Activated T-helper 1 cell treated with anti-CD3 and anti-CD28 coated beads, Interleukin-2, amount 50 U/mL, for 16 hours (primary cell): ENCODE results near the gene GRIK4.
"Not testable (repeated sequence)": the region's sequence is repeated elsewhere in the genome, so short reads cannot be mapped to it uniquely, and the experiment has no call there.

Experiments
- DNase-seq, 2 donors: peaks; one replicate each; pipeline ENCODE4 v3.0.0-alpha.2; 2020; ENCODE audit warnings: low read depth in 1 of 2, low spot score in 1 of 2

The GRIK4 gene

GRCh38 chr11:121024989-121025388 is 513.4 kb downstream of the GRIK4 start:
- no peak for DNase-seq

- no peak for DNase-seq
Measured at GRCh38 chr11:121029153-121029552, 517.6 kb downstream of the GRIK4 start.

- no peak for DNase-seq
Measured at GRCh38 chr11:121029813-121030445, 518.4 kb downstream of the GRIK4 start.

- no peak for DNase-seq
Measured at GRCh38 chr11:121031167-121031566, 519.6 kb downstream of the GRIK4 start.

DNA sequence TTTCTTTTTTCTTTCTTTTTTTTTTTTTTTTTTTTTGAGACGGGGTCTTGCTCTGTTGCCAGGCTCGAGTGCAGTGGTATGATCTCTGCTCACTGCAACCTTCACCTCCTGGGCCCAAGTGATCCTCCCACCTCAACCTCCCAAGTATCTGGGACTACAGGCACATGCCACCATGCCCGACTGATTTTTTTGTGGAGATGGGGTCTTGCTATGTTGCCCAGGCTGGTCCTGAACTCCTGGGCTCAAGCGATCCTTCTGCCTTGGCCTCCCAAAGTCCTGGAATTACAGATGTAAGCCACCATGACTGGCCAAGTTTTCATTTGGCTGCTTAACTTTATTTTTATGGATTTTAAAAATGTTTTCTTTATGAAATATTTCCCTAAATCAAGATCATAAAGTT is 520.1 kb downstream of the GRIK4 start:
- not testable (repeated sequence) for DNase-seq

DNA sequence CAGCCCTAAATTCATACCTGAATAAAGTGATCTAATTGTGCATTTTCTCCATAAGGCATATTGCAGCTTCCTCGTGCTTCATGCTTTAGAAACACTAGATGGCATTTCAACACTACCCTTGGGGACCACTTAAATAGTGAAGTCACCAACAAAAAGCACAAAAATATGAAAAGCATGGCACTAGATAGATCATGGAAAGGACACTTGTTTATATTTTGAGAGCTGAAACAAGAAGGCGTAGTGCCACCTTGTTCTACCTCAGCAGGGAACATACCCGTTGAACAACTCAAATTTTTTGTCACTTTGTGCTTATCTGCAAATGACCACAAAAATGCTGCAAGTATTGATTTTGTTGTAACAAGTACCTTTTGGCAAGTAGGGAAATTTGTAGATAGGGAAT is 521.0 kb downstream of the GRIK4 start:
- DNase-seq, result no peak

- DNase-seq, result no peak
Measured at GRCh38 chr11:121033635-121034034, 522.1 kb downstream of the GRIK4 start.

DNA sequence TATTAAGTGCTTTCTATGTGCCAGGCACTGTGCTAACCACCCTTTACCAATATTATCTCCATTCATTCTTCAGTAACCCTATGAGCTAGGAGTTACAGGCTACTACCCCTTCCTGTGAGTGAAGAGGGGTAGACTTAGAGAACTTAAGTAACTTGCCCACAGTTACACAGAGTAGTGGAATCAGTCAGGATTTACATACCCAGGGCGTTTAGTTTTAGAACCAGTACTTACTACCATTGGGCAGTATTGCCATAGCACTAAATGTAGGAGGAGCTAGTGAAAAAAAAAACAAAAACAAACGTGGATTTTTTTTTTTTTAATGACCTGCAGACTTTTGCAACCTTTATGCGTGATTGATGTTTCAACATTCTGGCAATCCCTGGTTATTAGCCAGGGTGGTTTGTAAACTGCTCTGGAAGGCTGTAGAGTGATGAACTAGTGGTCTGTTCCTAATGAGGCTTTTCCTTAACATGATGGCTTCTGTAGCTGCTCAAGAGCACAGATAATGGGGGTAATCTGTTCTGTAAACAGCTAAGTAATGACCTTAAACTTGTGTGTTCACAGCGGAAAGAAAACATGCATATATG is 523.7 kb downstream of the GRIK4 start:
- no peak for DNase-seq

- DNase-seq, result no peak
Measured at GRCh38 chr11:121035780-121036179, 524.2 kb downstream of the GRIK4 start.

- DNase-seq, result no peak
Measured at GRCh38 chr11:121037016-121037415, 525.5 kb downstream of the GRIK4 start.
